Keratinocyte (primary cell): ENCODE results near the gene CHD8. TPM values are rescaled to one million over a fixed set of nuclear protein-coding genes. Genes with fewer than 3 reads are reported as not detected.

Source experiments
- DNase-seq: peaks from one replicate; pipeline ENCODE4 v3.0.0-alpha.2; 2011; ENCODE audit warnings: low read depth, missing footprints, low spot score
- FAIRE-seq: peaks from 2 replicates; lab custom pipeline; 2011; peaks lifted over from hg19 to GRCh38; lab: Jason Lieb, UNC
- H2AFZ ChIP-seq: 2 replicates; pipeline ENCODE4 v1.6.0; 2012; ENCODE audit warnings: low read length, control low read depth, inconsistent platforms; ENCODE audit not compliant: control insufficient read depth
- H3K27ac ChIP-seq: 2 replicates; pipeline ENCODE4 v1.5.1; 2011; ENCODE audit warnings: low read length; ENCODE audit not compliant: control insufficient read depth, insufficient read depth
- H3K27me3 ChIP-seq: 3 replicates; pipeline ENCODE4 v1.6.0; 2011; ENCODE audit warnings: low read length; ENCODE audit not compliant: control insufficient read depth, insufficient read depth; ENCODE audit errors: extremely low read depth
- H3K36me3 ChIP-seq, 2 experiments: 2 replicates in 1 of 2; 3 replicates in 1 of 2; pipeline ENCODE4 v1.5.1; 2011; ENCODE audit warnings: low read length in 2 of 2, mild to moderate bottlenecking in 1 of 2; ENCODE audit not compliant: control insufficient read depth in 2 of 2, insufficient read depth in 2 of 2; ENCODE audit errors: extremely low read depth in 1 of 2
- H3K4me1 ChIP-seq: 3 replicates; pipeline ENCODE4 v1.5.1; 2011; ENCODE audit warnings: low read length; ENCODE audit not compliant: control insufficient read depth, insufficient read depth; ENCODE audit errors: extremely low read depth
- H3K4me2 ChIP-seq: 3 replicates; pipeline ENCODE4 v1.6.0; 2011; ENCODE audit warnings: low read depth, low read length; ENCODE audit not compliant: control insufficient read depth, insufficient read depth; ENCODE audit errors: extremely low read depth
- H3K4me3 ChIP-seq, 3 experiments: fragments of 200-600 bp in 1 of 3; sonication (generic) in 1 of 3; 2 replicates in 2 of 3; 3 replicates in 1 of 3; pipeline ENCODE4 v1.5.1; 2011 to 2016; ENCODE audit warnings: low read length in 3 of 3, mild to moderate bottlenecking in 3 of 3, control low read depth in 2 of 3, inconsistent platforms in 1 of 3, low read depth in 1 of 3, mixed read lengths in 1 of 3, mixed run types in 1 of 3, moderate library complexity in 1 of 3; ENCODE audit not compliant: control insufficient read depth in 2 of 3, insufficient read depth in 2 of 3; ENCODE audit errors: extremely low read depth in 1 of 3
- H3K79me2 ChIP-seq: 2 replicates; pipeline ENCODE4 v1.6.0; 2012; ENCODE audit warnings: low read length; ENCODE audit not compliant: control insufficient read depth, insufficient read depth
- H3K9ac ChIP-seq: 3 replicates; pipeline ENCODE4 v1.6.0; 2011; ENCODE audit warnings: low read length; ENCODE audit not compliant: control insufficient read depth, insufficient read depth; ENCODE audit errors: extremely low read depth
- H3K9me1 ChIP-seq: 3 replicates; pipeline ENCODE4 v1.6.0; 2011; ENCODE audit warnings: low read length; ENCODE audit not compliant: control insufficient read depth, insufficient read depth; ENCODE audit errors: extremely low read depth
- H3K9me3 ChIP-seq: 2 replicates; pipeline ENCODE4 v1.5.1; 2012; ENCODE audit warnings: low read depth, low read length; ENCODE audit not compliant: control insufficient read depth
- H4K20me1 ChIP-seq: 3 replicates; pipeline ENCODE4 v1.6.0; 2011; ENCODE audit warnings: low read length; ENCODE audit not compliant: control insufficient read depth, insufficient read depth; ENCODE audit errors: extremely low read depth
- EZH2 ChIP-seq: IDR thresholded peaks from one replicate; pipeline ENCODE4 v1.6.1; 2012; ENCODE audit warnings: inconsistent platforms, mild to moderate bottlenecking, low read length, moderate library complexity
- dilution Hi-C: fragments of 300-500 bp; cut with MboI; formaldehyde crosslinking; loops from one replicate; pipeline ENCODE4 v1.7.0; 2020; ENCODE audit warnings: low sequenced_read_pairs; ENCODE audit not compliant: extremely low pct_ligation_motif_present
- polyA plus RNA-seq, 5 experiments: library from polyadenylated mRNA; depleted of rRNA in 3 of 5; stranded (reverse) in 3 of 5; stranded (forward) in 1 of 5; unstranded in 1 of 5; fragments of >200 nt; gene quantifications; 1 replicate in 1 of 5; 2 replicates in 3 of 5; 3 replicates in 1 of 5; pipeline versions ENCODE4 v1.2.1 to v1.2.3, GENCODE V29; 2011 to 2012; ENCODE audit warnings: missing spikeins in 2 of 5, low read depth in 1 of 5, low replicate concordance in 1 of 5
- TF ChIP-seq, protein P1 (sequence below), 3 experiments: IDR thresholded peaks in 1 of 3; conservative IDR thresholded peaks in 1 of 3; optimal IDR thresholded peaks in 1 of 3; 2 replicates in 2 of 3; 3 replicates in 1 of 3; pipeline versions ENCODE3 to v1.5.1; 2011; ENCODE audit warnings: low read length in 3 of 3, mild to moderate bottlenecking in 3 of 3, moderate library complexity in 2 of 3, control low read depth in 1 of 3, inconsistent platforms in 1 of 3; ENCODE audit not compliant: insufficient read depth in 2 of 3; ENCODE audit errors: extremely low read depth in 1 of 3

CHD8 gene
- polyA plus RNA-seq, 1 donor (not counting 4 experiments of a cell fraction or from before 2014, with no cell fraction given) = 24.7 TPM

DNA sequence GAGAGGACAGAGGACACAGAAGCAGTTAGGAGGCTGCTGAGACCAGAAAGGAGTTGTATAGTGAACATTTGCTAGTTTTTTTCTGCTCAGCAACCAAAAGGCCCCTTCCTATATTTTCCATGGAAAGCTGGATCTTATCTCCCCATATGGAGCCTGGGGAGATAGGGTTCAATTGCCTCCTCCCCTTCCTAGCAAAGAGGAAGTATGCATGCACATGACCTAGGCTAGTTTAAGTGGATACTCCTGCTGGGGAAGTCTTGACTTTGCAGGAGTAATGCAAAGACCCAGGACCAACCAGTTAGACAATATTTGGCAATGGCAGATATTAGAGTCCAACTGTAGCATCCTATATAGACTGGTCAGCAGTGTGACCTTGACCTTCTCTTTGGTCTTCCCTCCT, 15.1 kb downstream of the CHD8 start:
- DNase-seq (no peak), FAIRE-seq (no peak)
- no peak overlapping the region for H3K4me2 ChIP-seq
- H3K27me3 ChIP-seq = no peaks in the 10 kb centered on the region
- H3K27ac ChIP-seq = no peak overlapping the region
- peaks cover 12% of the 10 kb centered on the region for H3K4me1 ChIP-seq
- no peak overlapping the region for H2AFZ ChIP-seq
- H4K20me1 ChIP-seq = no peaks in the 10 kb centered on the region
- H3K36me3 ChIP-seq = peaks cover 0 to 2% of the 10 kb centered on the region in 2 experiments
- no peaks in the 10 kb centered on the region for H3K9me3 ChIP-seq
- no peak overlapping the region for H3K9ac ChIP-seq
- H3K4me3 ChIP-seq = no peak overlapping the region
- H3K9me1 ChIP-seq = no peaks in the 10 kb centered on the region
- TF ChIP-seq, protein P1, sequence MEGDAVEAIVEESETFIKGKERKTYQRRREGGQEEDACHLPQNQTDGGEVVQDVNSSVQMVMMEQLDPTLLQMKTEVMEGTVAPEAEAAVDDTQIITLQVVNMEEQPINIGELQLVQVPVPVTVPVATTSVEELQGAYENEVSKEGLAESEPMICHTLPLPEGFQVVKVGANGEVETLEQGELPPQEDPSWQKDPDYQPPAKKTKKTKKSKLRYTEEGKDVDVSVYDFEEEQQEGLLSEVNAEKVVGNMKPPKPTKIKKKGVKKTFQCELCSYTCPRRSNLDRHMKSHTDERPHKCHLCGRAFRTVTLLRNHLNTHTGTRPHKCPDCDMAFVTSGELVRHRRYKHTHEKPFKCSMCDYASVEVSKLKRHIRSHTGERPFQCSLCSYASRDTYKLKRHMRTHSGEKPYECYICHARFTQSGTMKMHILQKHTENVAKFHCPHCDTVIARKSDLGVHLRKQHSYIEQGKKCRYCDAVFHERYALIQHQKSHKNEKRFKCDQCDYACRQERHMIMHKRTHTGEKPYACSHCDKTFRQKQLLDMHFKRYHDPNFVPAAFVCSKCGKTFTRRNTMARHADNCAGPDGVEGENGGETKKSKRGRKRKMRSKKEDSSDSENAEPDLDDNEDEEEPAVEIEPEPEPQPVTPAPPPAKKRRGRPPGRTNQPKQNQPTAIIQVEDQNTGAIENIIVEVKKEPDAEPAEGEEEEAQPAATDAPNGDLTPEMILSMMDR (optimal IDR thresholded peaks at IDR 0.05 in 1 of 3, IDR thresholded peaks at IDR 0.05 in 1 of 3, conservative IDR thresholded peaks at IDR 0.05 in 1 of 3; ENCODE audit: extremely low read depth in 1 of 3, insufficient read depth in 2 of 3, low read length in 3 of 3) = no peak
- TF ChIP-seq EZH2 = no peak
- dilution Hi-C loops = no loop called here
- H3K79me2 ChIP-seq = peaks cover 80% of the 10 kb centered on the region

DNA sequence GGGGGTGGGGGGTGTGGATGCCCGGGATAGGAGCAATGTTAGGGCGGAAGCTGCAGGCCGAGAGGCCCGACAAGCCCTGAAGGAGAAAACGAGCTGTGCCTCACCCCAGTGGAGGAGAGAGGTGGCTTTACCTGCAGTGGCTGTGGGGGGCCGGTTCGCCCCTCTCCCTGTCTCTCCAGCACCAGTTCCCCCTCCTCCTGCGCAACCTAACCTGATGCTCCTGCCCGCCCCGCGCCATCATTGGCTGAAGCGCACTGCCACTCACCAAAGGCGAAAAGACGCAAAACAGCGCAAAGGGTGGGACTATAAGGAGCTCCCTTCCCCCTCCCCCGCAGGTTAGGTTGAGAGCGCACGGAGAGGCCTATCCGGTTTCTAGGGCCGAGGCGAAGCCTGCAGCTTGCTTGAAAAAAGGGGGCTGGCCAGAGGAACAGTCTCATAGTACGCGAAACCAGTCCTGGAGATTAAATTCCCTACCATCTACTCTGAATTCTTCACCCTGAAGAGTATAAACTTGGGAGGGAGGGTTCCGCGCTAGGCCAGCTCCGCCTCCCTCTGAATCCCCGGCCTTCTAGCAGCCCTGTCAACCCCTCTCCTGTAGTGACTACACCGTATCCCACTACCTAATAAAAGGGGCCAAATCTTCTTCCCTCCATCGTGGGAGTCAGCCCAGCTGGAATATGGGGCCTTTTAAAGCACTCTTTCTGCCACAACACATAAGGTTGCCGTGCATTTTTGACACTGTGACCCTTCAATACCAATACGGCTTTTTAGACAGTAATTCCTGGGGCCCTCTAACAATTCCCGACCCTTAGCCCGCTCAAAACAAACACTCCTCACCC, 18.6 kb downstream of the CHD8 start:
- Histone ChIP-seq H3K9me3 (no peaks in the 10 kb centered on the region), H3K9me1 (no peaks in the 10 kb centered on the region), H3K27me3 (no peaks in the 10 kb centered on the region), H3K9ac (peak overlapping the region; percentile 92), H2AFZ (peak overlapping the region; percentile 87), H4K20me1 (no peaks in the 10 kb centered on the region), H3K4me2 (peak overlapping the region; percentile 99), H3K4me1 (peaks cover 19% of the 10 kb centered on the region), H3K4me3 (peak overlapping the region; percentile 79 to 96 (median 91)), H3K27ac (peak overlapping the region; percentile 94), H3K79me2 (peaks cover 89% of the 10 kb centered on the region), H3K36me3 (peaks cover 0 to 2% of the 10 kb centered on the region in 2 experiments)
- dilution Hi-C loops = no loop called here
- TF ChIP-seq, protein P1 (optimal IDR thresholded peaks at IDR 0.05 in 1 of 3, IDR thresholded peaks at IDR 0.05 in 1 of 3, conservative IDR thresholded peaks at IDR 0.05 in 1 of 3; ENCODE audit: extremely low read depth in 1 of 3, insufficient read depth in 2 of 3, low read length in 3 of 3) = no peak
- no peak for TF ChIP-seq EZH2
- FAIRE-seq (peak; percentile 58), DNase-seq (peak; percentile 69)
